ENCODE data around the gene VAMP1.

Gene VAMP1

DNA sequence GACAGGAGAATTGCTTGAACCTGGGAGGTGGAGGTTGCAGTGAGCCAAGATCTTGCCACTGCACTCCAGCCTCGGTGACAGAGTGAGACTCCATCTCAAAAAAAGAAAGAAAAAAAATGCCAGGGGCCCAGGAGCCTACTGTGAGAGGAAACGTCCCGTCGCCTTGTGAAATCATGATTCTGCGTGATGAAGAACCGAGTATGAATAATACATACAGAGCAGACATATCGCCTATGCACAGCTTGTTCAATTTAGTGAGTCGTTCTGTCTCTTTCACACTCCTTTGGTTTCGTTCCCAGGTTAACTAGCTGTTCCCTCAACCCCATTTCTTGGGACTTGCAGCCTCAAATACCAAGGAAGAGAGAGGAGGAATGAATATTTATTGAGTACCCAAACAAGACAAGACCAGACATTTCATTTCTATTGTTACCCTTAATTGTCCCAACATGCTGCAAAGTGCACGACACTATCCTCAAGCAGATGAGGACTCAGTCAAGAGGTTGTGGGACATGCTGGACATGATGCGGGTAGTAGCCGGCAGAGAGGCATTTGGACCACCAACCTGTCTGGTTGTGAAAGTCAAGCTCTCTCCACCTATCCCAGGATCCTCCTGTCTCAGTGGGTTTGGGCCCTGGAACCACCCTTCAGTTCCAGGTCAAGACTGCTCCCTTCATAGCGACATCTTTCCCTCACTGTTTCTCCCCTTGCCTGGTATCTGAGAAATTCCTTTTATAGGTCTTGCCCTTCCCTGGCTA lies 34.3 kb downstream of the VAMP1 start:
- Histone ChIP-seq H3K4me3 (replicated peaks; ENCODE audit: insufficient read depth, low read length) (no peak overlapping the region), H3K27me3 (ENCODE audit: insufficient read depth, poor library complexity, severe bottlenecking) (no peaks in the 10 kb centered on the region), H3K27ac (replicated peaks) (no peak overlapping the region)
- TF ChIP-seq, protein P1, sequence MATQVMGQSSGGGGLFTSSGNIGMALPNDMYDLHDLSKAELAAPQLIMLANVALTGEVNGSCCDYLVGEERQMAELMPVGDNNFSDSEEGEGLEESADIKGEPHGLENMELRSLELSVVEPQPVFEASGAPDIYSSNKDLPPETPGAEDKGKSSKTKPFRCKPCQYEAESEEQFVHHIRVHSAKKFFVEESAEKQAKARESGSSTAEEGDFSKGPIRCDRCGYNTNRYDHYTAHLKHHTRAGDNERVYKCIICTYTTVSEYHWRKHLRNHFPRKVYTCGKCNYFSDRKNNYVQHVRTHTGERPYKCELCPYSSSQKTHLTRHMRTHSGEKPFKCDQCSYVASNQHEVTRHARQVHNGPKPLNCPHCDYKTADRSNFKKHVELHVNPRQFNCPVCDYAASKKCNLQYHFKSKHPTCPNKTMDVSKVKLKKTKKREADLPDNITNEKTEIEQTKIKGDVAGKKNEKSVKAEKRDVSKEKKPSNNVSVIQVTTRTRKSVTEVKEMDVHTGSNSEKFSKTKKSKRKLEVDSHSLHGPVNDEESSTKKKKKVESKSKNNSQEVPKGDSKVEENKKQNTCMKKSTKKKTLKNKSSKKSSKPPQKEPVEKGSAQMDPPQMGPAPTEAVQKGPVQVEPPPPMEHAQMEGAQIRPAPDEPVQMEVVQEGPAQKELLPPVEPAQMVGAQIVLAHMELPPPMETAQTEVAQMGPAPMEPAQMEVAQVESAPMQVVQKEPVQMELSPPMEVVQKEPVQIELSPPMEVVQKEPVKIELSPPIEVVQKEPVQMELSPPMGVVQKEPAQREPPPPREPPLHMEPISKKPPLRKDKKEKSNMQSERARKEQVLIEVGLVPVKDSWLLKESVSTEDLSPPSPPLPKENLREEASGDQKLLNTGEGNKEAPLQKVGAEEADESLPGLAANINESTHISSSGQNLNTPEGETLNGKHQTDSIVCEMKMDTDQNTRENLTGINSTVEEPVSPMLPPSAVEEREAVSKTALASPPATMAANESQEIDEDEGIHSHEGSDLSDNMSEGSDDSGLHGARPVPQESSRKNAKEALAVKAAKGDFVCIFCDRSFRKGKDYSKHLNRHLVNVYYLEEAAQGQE (IDR thresholded peaks at IDR 0.05; ENCODE audit: insufficient replicate concordance, low read depth), result no peak
- TF ChIP-seq CTCF (IDR thresholded peaks at IDR 0.05; ENCODE audit: insufficient read depth, low read length) (no peak), SPI1 (IDR thresholded peaks at IDR 0.05; ENCODE audit: borderline replicate concordance, low read depth) (no peak), POLR2AphosphoS5 (IDR thresholded peaks at IDR 0.05; ENCODE audit: low read depth) (no peak), GABPA (IDR thresholded peaks at IDR 0.05; ENCODE audit: low read depth) (no peak)
- DNase-seq (ENCODE audit: low read depth in 1 of 2, low spot score in 1 of 2), result no peak

GRCh38 chr12:6434205-6435140 lies 36.0 kb downstream of the VAMP1 start:
- DNase-seq (ENCODE audit: low read depth in 1 of 2, low spot score in 1 of 2), result no peak
- Histone ChIP-seq H3K27ac (replicated peaks) (no peak overlapping the region), H3K27me3 (ENCODE audit: insufficient read depth, poor library complexity, severe bottlenecking) (no peaks in the 10 kb centered on the region), H3K4me3 (replicated peaks; ENCODE audit: insufficient read depth, low read length) (no peak overlapping the region)
- TF ChIP-seq POLR2AphosphoS5 (IDR thresholded peaks at IDR 0.05; ENCODE audit: low read depth), result no peak
- no peak for TF ChIP-seq SPI1 (IDR thresholded peaks at IDR 0.05; ENCODE audit: borderline replicate concordance, low read depth)
- TF ChIP-seq, protein P1 (IDR thresholded peaks at IDR 0.05; ENCODE audit: insufficient replicate concordance, low read depth), result no peak
- TF ChIP-seq GABPA (IDR thresholded peaks at IDR 0.05; ENCODE audit: low read depth), result no peak
- TF ChIP-seq CTCF (IDR thresholded peaks at IDR 0.05; ENCODE audit: insufficient read depth, low read length), result no peak

DNA sequence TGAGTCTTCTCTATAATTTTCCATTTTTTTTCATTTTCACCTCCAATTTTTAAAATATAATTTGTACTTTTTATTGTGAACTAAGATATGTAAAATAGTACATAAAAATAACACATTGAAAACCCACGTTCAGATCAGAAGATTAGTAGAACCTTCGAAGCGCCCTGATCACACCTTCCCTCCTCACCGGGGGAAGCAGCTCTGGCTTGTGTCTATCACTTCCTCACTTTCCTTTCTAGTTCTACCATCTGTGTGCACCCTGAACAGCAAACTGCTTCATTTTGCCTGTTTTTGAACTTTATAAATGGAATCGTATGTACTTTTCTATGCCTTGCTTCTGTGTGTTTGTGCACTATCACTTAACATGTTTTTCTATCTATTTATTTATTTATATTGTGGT lies 37.5 kb downstream of the VAMP1 start:
- H3K4me3 ChIP-seq (replicated peaks; ENCODE audit: insufficient read depth, low read length), result no peak overlapping the region
- TF ChIP-seq, protein P1 (IDR thresholded peaks at IDR 0.05; ENCODE audit: insufficient replicate concordance, low read depth), result no peak
- no peak for TF ChIP-seq CTCF (IDR thresholded peaks at IDR 0.05; ENCODE audit: insufficient read depth, low read length)
- no peak for TF ChIP-seq POLR2AphosphoS5 (IDR thresholded peaks at IDR 0.05; ENCODE audit: low read depth)
- TF ChIP-seq GABPA (IDR thresholded peaks at IDR 0.05; ENCODE audit: low read depth), result no peak
- TF ChIP-seq SPI1 (IDR thresholded peaks at IDR 0.05; ENCODE audit: borderline replicate concordance, low read depth), result no peak
- no peaks in the 10 kb centered on the region for H3K27me3 ChIP-seq (ENCODE audit: insufficient read depth, poor library complexity, severe bottlenecking)
- H3K27ac ChIP-seq (replicated peaks), result no peak overlapping the region
- DNase-seq (ENCODE audit: low read depth in 1 of 2, low spot score in 1 of 2), result no peak

Measured in HL-60 (cell line).